HepG2 (cell line): ENCODE results near the gene CATSPERE. TPM values are rescaled to one million over a fixed set of nuclear protein-coding genes. Genes with fewer than 3 reads are reported as not detected.

Experiments used
- ZHX2 ChIP-seq, 2 experiments: sonication (generic) in 1 of 2; formaldehyde crosslinking in 1 of 2; IDR thresholded peaks; 2 replicates each; pipeline versions ENCODE4 v1.6.1 to v1.9.0; 2014 to 2022; ENCODE audit warnings: antibody characterized with exemption in 1 of 2, borderline replicate concordance in 1 of 2, inconsistent platforms in 1 of 2, low read depth in 1 of 2, missing genetic modification reagents in 1 of 2
- ZNF281 ChIP-seq: sonication (generic); formaldehyde crosslinking; IDR thresholded peaks from 2 replicates; pipeline ENCODE4 v1.4.0; 2020; ENCODE audit warnings: missing genetic modification reagents, borderline replicate concordance
- polyA plus RNA-seq, 8 experiments: library from polyadenylated mRNA; depleted of rRNA in 3 of 8; stranded (reverse) in 7 of 8; unstranded in 1 of 8; fragments of >200 nt; fragmentation: Illumina TruSeq in 4 of 8; extraction: Trizol in 4 of 8; gene quantifications; 2 replicates each; pipeline versions ENCODE4 v1.2.1 to v1.2.3, GENCODE V29; 2011 to 2016; ENCODE audit warnings: low read depth in 4 of 8, missing spikeins in 1 of 8, mixed read lengths in 1 of 8; ENCODE audit not compliant: insufficient read depth in 1 of 8
- total RNA-seq, 5 experiments: library from RNA; depleted of rRNA; stranded (reverse); fragments of >200 nt; fragmentation: Illumina TruSeq; extraction: Trizol; gene quantifications; 2 replicates each; pipeline ENCODE4 v1.2.3, GENCODE V29; 2016; ENCODE audit warnings: low read depth in 1 of 5

CATSPERE gene
- total and polyA plus RNA-seq, 2 of the 13 experiments (the other 11 are each of a cell fraction or from before 2014, with no cell fraction given): 0.34 to 0.51 TPM

GRCh38 chr1:244614113-244614836, 153.2 kb downstream of the CATSPERE start (continued):
- TF ChIP-seq ZHX2 (IDR thresholded peaks at IDR 0.05; ENCODE audit: low read depth) (no peak), ZHX2 (CRISPR knock-in tag; IDR thresholded peaks at IDR 0.05; ENCODE audit: borderline replicate concordance) (no peak), ZNF281 (CRISPR knock-in tag) (no peak)
